Muscle of arm (tissue), 12 donors: Measurements from ENCODE around the gene GTSF1L. TPM values are rescaled to one million over a fixed set of nuclear protein-coding genes. Genes with fewer than 3 reads are reported as not detected.
A peak's percentile ranks its signal among the peaks of the same experiment; 100 is the strongest.

ENCODE experiments used
- DNase-seq: peaks from one replicate; pipeline ENCODE4 v3.0.0-alpha.2; 2013
- polyA plus RNA-seq, 12 donors: library from polyadenylated mRNA; unstranded; fragments of 120-200 nt; gene quantifications; one replicate each; pipeline ENCODE4 v1.2.1, GENCODE V29; 2013; ENCODE audit not compliant: insufficient read length in 12 of 12

GTSF1L gene
- polyA plus RNA-seq, 12 donors = not detected

GRCh38 chr20:43746344-43747137 is 19.7 kb upstream of the GTSF1L start:
- DNase-seq = no peak

DNA sequence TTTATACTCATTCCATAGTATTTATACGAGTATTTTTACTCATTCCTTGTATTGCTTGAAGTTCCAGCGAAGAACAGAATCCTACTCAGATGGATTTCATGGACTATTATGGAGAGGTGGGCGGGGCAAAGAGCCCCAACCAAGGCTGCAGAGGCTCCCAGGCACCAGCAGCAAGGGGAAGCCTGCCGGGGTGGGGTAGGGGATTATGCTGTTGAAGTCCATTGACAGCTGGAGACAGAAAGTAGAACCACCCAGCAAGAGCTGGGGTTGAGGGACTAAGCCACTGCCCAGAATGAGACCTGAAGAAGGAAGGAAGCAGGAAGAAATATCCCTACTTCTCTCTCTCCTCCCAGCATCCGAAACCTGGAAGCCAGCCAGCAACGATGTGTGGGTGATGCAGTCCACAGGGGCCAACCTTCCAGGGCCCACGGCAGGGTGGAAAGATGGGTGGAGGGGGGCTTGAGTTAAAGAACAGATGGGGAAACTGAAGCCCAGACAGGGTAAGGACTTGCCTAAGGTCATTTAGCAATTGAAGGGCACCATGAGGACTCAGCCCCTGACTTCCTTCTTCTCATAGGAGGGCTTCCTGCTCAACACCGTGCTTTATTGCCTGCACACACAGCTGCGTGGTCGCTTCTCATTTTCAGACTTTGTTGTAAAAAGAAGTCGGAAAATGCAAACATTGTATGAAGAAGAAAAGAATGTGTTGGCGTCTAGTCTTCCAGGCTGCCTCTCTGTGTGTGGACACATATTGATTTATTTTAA is 18.3 kb upstream of the GTSF1L start:
- no peak for DNase-seq

DNA sequence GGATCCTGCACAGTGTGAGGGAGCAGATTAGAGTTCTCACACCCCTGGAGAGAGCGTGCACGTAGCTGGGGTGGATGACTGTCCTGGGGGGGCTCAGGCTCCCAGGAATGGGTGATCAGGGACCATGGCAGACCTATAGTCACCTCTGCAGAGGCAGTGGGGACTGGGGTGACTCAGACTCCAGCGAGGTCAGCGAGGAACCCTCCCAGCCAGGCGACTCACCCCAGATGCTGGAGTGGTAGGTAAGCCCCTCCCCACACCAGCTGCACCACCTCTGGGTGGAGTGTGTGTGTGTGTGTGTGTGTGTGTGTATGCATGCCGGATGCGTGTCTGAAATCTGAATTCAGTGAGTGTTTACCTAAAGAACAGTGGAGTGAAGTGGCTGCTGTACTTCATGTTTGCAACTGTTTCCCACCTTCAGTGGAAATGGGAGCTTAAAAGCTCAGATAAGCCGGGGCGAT is 17.4 kb upstream of the GTSF1L start:
- no peak for DNase-seq

DNA sequence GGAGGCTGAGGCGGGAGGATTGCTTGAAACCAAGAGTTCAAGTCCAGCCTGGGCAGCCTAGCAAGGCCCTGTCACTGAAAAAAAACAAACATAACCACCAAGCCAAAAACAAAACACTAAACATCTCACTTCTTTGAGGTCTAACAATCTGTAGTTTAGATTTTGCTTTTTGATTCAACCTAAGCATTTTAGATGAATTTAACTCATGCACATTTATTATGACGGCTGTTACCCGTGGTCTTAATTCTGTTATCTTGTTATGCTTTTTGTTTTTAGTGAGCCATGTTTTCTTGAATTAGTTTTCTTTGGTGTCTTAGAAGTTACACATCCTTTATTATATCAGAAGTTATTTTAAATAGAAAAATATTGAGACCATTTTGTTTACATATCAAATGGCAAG is 13.8 kb upstream of the GTSF1L start:
- no peak for DNase-seq

- DNase-seq = no peak
Observed at GRCh38 chr20:43739148-43739749, 12.4 kb upstream of the GTSF1L start.

DNA sequence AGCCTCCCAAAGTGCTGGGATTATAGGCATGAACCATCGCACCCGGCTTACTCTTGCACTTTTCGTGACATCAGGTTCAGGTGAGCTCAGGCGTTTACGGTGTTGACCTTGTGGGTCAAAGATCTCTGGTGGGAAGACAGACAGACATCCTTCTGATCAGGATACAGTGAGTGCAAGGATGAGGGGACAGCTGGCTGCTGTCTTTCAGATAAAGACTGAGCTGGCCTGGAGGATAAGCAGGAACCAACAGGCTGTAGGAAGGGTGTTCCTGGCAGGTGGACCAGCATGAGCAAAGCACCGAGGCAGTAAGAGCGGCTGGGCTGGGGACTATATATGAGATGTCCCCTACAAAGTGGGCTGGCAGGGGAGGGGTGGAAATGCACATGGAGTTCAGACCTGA is 11.1 kb upstream of the GTSF1L start:
- no peak for DNase-seq

GRCh38 chr20:43736588-43737158 is 9.9 kb upstream of the GTSF1L start:
- DNase-seq = no peak

DNA sequence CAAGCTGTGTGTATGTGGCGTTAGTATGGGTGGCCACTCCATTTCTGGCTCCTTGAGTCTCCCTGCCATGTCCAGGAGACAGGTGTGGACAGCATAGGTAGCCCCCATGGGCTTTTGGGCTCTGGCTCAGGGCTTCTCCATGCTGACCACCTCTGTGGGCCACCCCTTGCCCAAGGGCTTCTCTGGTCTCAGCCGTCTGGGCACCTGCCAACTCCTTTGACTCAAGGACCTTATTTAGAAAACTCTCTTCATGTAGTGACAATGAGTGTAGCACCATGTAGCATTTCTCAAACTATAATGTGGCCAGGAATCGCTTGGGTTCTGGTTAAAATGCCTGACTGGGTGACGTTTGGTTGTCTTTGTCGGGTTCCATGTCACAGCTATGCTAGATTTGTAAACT is 5.1 kb upstream of the GTSF1L start:
- DNase-seq = no peak

DNA sequence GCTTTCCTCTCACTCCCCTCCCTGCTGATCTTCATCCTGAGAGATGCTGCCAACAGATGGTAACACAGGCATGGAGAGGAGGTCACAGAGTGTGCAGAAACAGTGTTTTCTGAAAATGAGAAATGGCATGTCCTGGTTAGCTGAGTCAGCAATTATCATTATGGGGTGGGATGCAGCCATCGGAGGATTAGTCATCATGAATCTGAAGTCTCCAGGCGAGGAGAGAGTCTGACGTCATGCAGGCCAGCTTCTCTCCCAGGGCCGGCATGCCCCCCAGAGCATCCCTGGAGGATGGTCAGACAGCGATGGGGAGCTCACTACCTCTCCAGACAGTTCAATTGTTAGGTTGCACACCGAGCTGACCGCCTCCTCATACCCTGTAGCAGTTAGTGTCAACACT is 4.7 kb upstream of the GTSF1L start:
- no peak for DNase-seq

GRCh38 chr20:43728686-43729255 is 2.0 kb upstream of the GTSF1L start:
- DNase-seq = no peak

- no peak for DNase-seq
Observed at GRCh38 chr20:43727980-43728590, 1.3 kb upstream of the GTSF1L start.

GRCh38 chr20:43726333-43726732 is 469 bp downstream of the GTSF1L start:
- no peak for DNase-seq

GRCh38 chr20:43725666-43726065 is 1.1 kb downstream of the GTSF1L start:
- DNase-seq = no peak

- no peak for DNase-seq
Observed at GRCh38 chr20:43724383-43724782, 2.4 kb downstream of the GTSF1L start.

DNA sequence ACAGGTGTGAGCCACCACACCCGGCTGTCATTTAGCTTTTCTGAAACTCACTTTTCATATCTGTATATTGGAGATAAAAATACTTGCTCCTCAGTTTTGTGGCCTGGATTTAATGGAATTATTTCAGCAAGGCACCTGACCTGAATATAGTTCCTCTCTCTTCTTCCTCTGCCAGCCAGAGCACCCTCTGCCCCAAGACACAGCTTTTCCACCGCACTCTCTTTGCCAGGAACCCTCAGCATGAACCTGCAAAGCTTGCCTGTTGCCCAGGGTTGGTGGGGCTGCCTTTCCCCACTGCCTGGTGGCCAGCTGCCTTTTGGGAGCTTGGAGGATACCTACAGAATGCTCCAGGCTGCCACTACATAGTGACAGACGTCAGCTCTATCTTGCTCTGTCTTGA is 3.1 kb downstream of the GTSF1L start:
- no peak for DNase-seq

DNA sequence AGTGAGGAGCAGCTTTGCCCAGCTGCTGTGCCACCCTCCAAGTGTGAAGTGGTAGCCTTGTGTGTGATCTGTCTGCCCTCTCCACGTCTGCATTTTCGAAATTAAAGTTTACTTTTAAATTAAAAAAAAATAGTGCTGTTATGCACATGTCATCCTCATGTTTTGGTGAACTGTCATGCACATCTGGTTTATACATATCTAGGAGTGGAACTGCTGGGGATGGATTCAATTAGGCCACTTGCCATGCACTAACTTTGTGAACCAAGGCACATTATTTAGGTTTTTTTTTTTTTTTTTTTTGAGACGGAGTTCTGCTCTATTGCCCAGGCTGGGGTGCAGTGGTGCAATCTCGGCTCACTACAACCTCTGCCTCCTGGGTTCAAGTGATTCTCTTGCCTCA is 3.6 kb downstream of the GTSF1L start:
- peak; percentile 12 for DNase-seq

DNA sequence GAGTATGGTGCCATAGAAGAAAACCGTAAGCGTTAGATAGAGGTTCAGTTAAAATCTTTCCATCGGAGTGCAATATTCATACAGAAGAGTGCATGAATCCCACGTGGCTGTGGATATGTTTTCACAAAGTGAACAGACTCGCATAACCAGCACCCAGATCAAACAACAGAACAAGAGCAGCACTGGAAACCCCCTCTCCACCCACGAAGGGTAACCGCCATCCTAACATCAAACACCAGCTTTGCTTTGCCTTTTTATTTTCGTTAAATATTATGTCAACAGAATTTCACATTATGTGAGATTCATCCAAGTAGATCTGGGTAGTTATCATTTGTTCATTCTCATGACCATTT is 4.7 kb downstream of the GTSF1L start:
- DNase-seq = no peak

- DNase-seq = peak; percentile 12
Observed at GRCh38 chr20:43721429-43722152, 5.2 kb downstream of the GTSF1L start.

DNA sequence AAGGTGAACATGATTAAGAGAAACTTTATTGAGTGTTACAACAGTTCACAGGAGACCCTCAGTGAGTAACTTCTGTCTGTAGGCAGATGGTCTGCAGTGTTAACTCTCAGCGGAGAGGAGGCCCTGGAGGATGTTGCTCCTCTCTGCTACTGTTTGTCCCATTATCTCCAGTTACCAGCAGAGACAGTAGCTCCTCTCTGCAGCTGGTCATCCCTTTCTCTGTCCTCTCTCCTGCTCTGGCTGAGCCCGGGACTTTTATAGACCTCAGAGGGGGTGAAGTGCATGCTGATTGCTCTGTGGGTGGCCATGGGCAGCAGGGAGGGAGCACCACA is 5.7 kb downstream of the GTSF1L start:
- no peak for DNase-seq

DNA sequence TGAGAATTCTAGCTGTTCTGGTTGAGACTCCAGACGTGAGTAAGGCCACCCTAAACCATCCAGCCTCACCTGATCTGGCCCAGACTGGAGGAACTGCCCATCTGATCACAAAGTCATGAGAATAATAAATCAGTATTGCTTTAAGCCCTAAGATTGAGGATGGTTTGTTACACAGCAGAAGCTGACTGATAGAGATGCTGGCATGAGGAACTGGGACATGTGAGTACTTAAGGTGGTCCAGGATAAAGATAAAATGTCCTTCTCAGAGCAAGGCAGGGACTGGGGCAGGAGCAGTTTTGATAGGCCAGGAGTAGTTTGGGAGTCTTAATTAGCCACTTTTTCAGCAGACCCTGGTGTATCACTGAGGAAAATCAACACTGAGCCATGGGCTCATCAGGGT is 6.8 kb downstream of the GTSF1L start:
- no peak for DNase-seq

GRCh38 chr20:43717616-43717995 is 9.2 kb downstream of the GTSF1L start:
- DNase-seq = no peak
